Liver (tissue), 9 donors: ENCODE measurements around the gene SGMS1. TPM values are rescaled to one million over a fixed set of nuclear protein-coding genes. Genes with fewer than 3 reads are reported as not detected.

Experiments used
- DNase-seq: peaks from one replicate; pipeline ENCODE4 v3.0.0-alpha.2; 2017; ENCODE audit warnings: low spot score
- H3K27ac ChIP-seq, 2 donors: one replicate each; pipeline ENCODE4 v1.7.0; 2013; ENCODE audit warnings: inconsistent platforms in 2 of 2, low read length in 2 of 2, control low read depth in 1 of 2, low read depth in 1 of 2, mild to moderate bottlenecking in 1 of 2
- H3K27me3 ChIP-seq, 4 donors: one replicate each; pipeline versions ENCODE4 v1.6.1 to v1.7.0; 2013; ENCODE audit warnings: low read length in 3 of 4, inconsistent platforms in 1 of 4, mild to moderate bottlenecking in 1 of 4, moderate library complexity in 1 of 4; ENCODE audit not compliant: control insufficient read depth in 4 of 4, insufficient read depth in 4 of 4
- H3K36me3 ChIP-seq, 4 donors: one replicate each; pipeline versions ENCODE4 v1.6.1 to v1.7.0; 2013; ENCODE audit warnings: low read length in 3 of 4, mild to moderate bottlenecking in 3 of 4, low read depth in 1 of 4, moderate library complexity in 1 of 4; ENCODE audit not compliant: control insufficient read depth in 4 of 4, insufficient read depth in 3 of 4
- H3K4me1 ChIP-seq, 4 donors: one replicate each; pipeline versions ENCODE4 v1.6.1 to v1.7.0; 2013; ENCODE audit warnings: low read length in 3 of 4, mild to moderate bottlenecking in 3 of 4, moderate library complexity in 1 of 4; ENCODE audit not compliant: control insufficient read depth in 4 of 4, insufficient read depth in 4 of 4
- H3K4me3 ChIP-seq, 3 donors: one replicate each; pipeline versions ENCODE4 v1.6.1 to v1.7.0; 2013; ENCODE audit warnings: low read length in 3 of 3, control low read depth in 1 of 3, low read depth in 1 of 3, mild to moderate bottlenecking in 1 of 3
- H3K9ac ChIP-seq, 2 donors: one replicate each; pipeline ENCODE4 v1.7.0; 2013; ENCODE audit warnings: low read length in 2 of 2, mild to moderate bottlenecking in 2 of 2, moderate library complexity in 2 of 2, control low read depth in 1 of 2, low read depth in 1 of 2
- H3K9me3 ChIP-seq, 4 donors: one replicate each; pipeline versions ENCODE4 v1.6.1 to v1.7.0; 2013; ENCODE audit warnings: low read length in 3 of 4; ENCODE audit not compliant: control insufficient read depth in 4 of 4
- ATF3 ChIP-seq: IDR thresholded peaks from 2 replicates; pipeline ENCODE4 v1.6.1; 2016; ENCODE audit warnings: antibody characterized with exemption
- EGR1 ChIP-seq, 2 donors: IDR thresholded peaks; 2 replicates each; pipeline ENCODE4 v1.6.1; 2016 to 2018; ENCODE audit warnings: antibody characterized with exemption in 2 of 2, low read depth in 2 of 2
- FOXA1 ChIP-seq: IDR thresholded peaks from 2 replicates; pipeline ENCODE4 v1.6.1; 2016; ENCODE audit warnings: antibody characterized with exemption
- FOXA2 ChIP-seq: IDR thresholded peaks from 2 replicates; pipeline ENCODE4 v1.6.1; 2016; ENCODE audit warnings: antibody characterized with exemption
- GABPA ChIP-seq, 2 donors: IDR thresholded peaks in 1 of 2; conservative IDR thresholded peaks in 1 of 2; 2 replicates each; pipeline ENCODE4 v1.6.1; 2016; ENCODE audit warnings: antibody characterized with exemption in 2 of 2, mild to moderate bottlenecking in 1 of 2, moderate library complexity in 1 of 2
- HNF4A ChIP-seq, 2 donors: conservative IDR thresholded peaks; 2 replicates each; pipeline ENCODE4 v1.6.1; 2016; ENCODE audit warnings: antibody characterized with exemption in 2 of 2, mild to moderate bottlenecking in 2 of 2
- HNF4G ChIP-seq: IDR thresholded peaks from 2 replicates; pipeline ENCODE4 v1.6.1; 2016; ENCODE audit warnings: antibody characterized with exemption
- JUND ChIP-seq, 2 donors: IDR thresholded peaks; 2 replicates each; pipeline ENCODE4 v1.6.1; 2016; ENCODE audit warnings: antibody characterized with exemption in 2 of 2
- NR2F2 ChIP-seq: IDR thresholded peaks from 2 replicates; pipeline ENCODE4 v1.6.1; 2016; ENCODE audit warnings: antibody characterized with exemption
- RAD21 ChIP-seq, 2 donors: IDR thresholded peaks; 2 replicates each; pipeline ENCODE4 v1.6.1; 2016; ENCODE audit warnings: antibody characterized with exemption in 2 of 2, mild to moderate bottlenecking in 2 of 2
- RXRA ChIP-seq, 2 donors: IDR thresholded peaks; 2 replicates each; pipeline ENCODE4 v1.6.1; 2017 to 2018; ENCODE audit warnings: antibody characterized with exemption in 2 of 2, mild to moderate bottlenecking in 1 of 2
- SP1 ChIP-seq: IDR thresholded peaks from 2 replicates; pipeline ENCODE4 v1.6.1; 2018; ENCODE audit warnings: antibody characterized with exemption, mild to moderate bottlenecking
- TAF1 ChIP-seq: conservative IDR thresholded peaks from 2 replicates; pipeline ENCODE4 v1.6.1; 2016; ENCODE audit warnings: antibody characterized with exemption, mild to moderate bottlenecking
- YY1 ChIP-seq: IDR thresholded peaks from 2 replicates; pipeline ENCODE4 v1.6.1; 2016; ENCODE audit warnings: antibody characterized with exemption, mild to moderate bottlenecking
- WGBS: extraction: QIAGEN DNeasy Blood & Tissue Kit; methylation state at CpG from one replicate; pipeline ENCODE4 v1.1.7; 2013; 5-methylcytosine and 5-hydroxymethylcytosine counted together
- polyA plus RNA-seq, 2 donors: library from polyadenylated mRNA; stranded (reverse) in 1 of 2; unstranded in 1 of 2; fragments of 200-250 nt in 1 of 2; fragments of >200 nt in 1 of 2; fragmentation: Nextera tagmentation in 1 of 2; extraction: Ambion mirVana in 1 of 2; gene quantifications; one replicate each; pipeline versions ENCODE4 v1.2.1 to v1.2.3, GENCODE V29; 2013 to 2015
- total RNA-seq, 2 donors: library from RNA; depleted of rRNA; stranded (reverse); fragments of >200 nt; gene quantifications; one replicate each; pipeline ENCODE4 v1.2.3, GENCODE V29; 2014
- TF ChIP-seq, protein P1 (sequence below): fragments of 150-350 bp; IDR thresholded peaks from 2 replicates; pipeline ENCODE4 v1.5.1; 2017; ENCODE audit warnings: improper control_type of control experiment, low read depth, low read length; ENCODE audit not compliant: missing input control
- TF ChIP-seq, protein P2 (sequence below): IDR thresholded peaks from 2 replicates; pipeline ENCODE4 v1.6.1; 2016; ENCODE audit warnings: antibody characterized with exemption
- TF ChIP-seq, protein P3 (sequence below): IDR thresholded peaks from 2 replicates; pipeline ENCODE4 v1.6.1; 2016; ENCODE audit warnings: antibody characterized with exemption
- TF ChIP-seq, protein P4 (sequence below): IDR thresholded peaks from 2 replicates; pipeline ENCODE4 v1.6.1; 2016; ENCODE audit warnings: antibody characterized with exemption, mild to moderate bottlenecking
- donor health status: healthy.
- donor health status: healthy.
- donor health status: healthy.
- donor health status: healthy.
- donor health status: healthy.

SGMS1 gene
- total and polyA plus RNA-seq, 4 donors = 6.8 to 98.2 (median 21.1) TPM

DNA sequence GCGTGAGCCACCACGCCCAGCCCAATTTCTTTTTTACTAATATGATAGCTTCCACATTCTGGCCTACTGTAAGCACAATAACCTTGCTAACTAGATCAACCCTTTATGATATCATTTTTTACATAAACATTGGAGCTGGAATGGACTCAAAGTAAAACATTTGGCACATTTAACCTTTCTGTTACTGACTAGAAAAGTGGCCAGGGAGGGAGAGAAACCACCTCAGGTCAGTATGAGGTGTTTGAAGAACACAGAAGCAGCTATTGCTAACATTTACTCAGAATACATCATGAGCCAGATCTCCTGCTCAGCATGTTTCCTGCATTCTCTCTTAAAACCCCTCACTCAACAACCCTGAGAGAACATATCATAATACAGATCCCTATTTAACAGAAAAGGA lies 27.3 kb downstream of the SGMS1 start:
- H3K36me3 ChIP-seq = no peaks in the 10 kb centered on the region
- peaks cover 0 to 25% (median 3%) of the 10 kb centered on the region in 4 donors for H3K4me1 ChIP-seq
- no peak overlapping the region for H3K27ac ChIP-seq
- no peaks in the 10 kb centered on the region for H3K9me3 ChIP-seq
- no peak for TF ChIP-seq FOXA2
- TF ChIP-seq RXRA (IDR thresholded peaks at IDR 0.05) = no peak
- TF ChIP-seq GABPA (IDR thresholded peaks at IDR 0.05 in 1 of 2, conservative IDR thresholded peaks at IDR 0.05 in 1 of 2) = no peak
- TF ChIP-seq, protein P1, sequence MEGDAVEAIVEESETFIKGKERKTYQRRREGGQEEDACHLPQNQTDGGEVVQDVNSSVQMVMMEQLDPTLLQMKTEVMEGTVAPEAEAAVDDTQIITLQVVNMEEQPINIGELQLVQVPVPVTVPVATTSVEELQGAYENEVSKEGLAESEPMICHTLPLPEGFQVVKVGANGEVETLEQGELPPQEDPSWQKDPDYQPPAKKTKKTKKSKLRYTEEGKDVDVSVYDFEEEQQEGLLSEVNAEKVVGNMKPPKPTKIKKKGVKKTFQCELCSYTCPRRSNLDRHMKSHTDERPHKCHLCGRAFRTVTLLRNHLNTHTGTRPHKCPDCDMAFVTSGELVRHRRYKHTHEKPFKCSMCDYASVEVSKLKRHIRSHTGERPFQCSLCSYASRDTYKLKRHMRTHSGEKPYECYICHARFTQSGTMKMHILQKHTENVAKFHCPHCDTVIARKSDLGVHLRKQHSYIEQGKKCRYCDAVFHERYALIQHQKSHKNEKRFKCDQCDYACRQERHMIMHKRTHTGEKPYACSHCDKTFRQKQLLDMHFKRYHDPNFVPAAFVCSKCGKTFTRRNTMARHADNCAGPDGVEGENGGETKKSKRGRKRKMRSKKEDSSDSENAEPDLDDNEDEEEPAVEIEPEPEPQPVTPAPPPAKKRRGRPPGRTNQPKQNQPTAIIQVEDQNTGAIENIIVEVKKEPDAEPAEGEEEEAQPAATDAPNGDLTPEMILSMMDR = no peak
- TF ChIP-seq HNF4G = no peak
- no peak for TF ChIP-seq RAD21 (IDR thresholded peaks at IDR 0.05)
- no peak for TF ChIP-seq FOXA1
- TF ChIP-seq NR2F2 = no peak
- no peak for TF ChIP-seq EGR1 (IDR thresholded peaks at IDR 0.05; ENCODE audit: low read depth in 2 of 2)
- no peak overlapping the region for H3K9ac ChIP-seq
- H3K27me3 ChIP-seq = no peaks in the 10 kb centered on the region
- DNase-seq = no peak
- H3K4me3 ChIP-seq = no peak overlapping the region
- WGBS = 93% methylated on average over 2 of the region's 2 CpGs

GRCh38 chr10:50595785-50596184 lies 28.0 kb downstream of the SGMS1 start:
- Histone ChIP-seq H3K9me3 (no peaks in the 10 kb centered on the region), H3K36me3 (no peaks in the 10 kb centered on the region), H3K4me3 (no peak overlapping the region), H3K27me3 (no peaks in the 10 kb centered on the region), H3K4me1 (peaks cover 0 to 21% (median 3%) of the 10 kb centered on the region in 4 donors), H3K27ac (no peak overlapping the region), H3K9ac (no peak overlapping the region)
- DNase-seq = no peak
- TF ChIP-seq SP1 = no peak
- TF ChIP-seq EGR1 (IDR thresholded peaks at IDR 0.05; ENCODE audit: low read depth in 2 of 2) = no peak
- TF ChIP-seq FOXA1 = no peak
- TF ChIP-seq, protein P2, sequence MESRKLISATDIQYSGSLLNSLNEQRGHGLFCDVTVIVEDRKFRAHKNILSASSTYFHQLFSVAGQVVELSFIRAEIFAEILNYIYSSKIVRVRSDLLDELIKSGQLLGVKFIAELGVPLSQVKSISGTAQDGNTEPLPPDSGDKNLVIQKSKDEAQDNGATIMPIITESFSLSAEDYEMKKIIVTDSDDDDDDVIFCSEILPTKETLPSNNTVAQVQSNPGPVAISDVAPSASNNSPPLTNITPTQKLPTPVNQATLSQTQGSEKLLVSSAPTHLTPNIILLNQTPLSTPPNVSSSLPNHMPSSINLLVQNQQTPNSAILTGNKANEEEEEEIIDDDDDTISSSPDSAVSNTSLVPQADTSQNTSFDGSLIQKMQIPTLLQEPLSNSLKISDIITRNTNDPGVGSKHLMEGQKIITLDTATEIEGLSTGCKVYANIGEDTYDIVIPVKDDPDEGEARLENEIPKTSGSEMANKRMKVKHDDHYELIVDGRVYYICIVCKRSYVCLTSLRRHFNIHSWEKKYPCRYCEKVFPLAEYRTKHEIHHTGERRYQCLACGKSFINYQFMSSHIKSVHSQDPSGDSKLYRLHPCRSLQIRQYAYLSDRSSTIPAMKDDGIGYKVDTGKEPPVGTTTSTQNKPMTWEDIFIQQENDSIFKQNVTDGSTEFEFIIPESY = no peak
- TF ChIP-seq, protein P3, sequence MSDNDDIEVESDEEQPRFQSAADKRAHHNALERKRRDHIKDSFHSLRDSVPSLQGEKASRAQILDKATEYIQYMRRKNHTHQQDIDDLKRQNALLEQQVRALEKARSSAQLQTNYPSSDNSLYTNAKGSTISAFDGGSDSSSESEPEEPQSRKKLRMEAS = no peak
- TF ChIP-seq FOXA2 = no peak
- TF ChIP-seq, protein P4, sequence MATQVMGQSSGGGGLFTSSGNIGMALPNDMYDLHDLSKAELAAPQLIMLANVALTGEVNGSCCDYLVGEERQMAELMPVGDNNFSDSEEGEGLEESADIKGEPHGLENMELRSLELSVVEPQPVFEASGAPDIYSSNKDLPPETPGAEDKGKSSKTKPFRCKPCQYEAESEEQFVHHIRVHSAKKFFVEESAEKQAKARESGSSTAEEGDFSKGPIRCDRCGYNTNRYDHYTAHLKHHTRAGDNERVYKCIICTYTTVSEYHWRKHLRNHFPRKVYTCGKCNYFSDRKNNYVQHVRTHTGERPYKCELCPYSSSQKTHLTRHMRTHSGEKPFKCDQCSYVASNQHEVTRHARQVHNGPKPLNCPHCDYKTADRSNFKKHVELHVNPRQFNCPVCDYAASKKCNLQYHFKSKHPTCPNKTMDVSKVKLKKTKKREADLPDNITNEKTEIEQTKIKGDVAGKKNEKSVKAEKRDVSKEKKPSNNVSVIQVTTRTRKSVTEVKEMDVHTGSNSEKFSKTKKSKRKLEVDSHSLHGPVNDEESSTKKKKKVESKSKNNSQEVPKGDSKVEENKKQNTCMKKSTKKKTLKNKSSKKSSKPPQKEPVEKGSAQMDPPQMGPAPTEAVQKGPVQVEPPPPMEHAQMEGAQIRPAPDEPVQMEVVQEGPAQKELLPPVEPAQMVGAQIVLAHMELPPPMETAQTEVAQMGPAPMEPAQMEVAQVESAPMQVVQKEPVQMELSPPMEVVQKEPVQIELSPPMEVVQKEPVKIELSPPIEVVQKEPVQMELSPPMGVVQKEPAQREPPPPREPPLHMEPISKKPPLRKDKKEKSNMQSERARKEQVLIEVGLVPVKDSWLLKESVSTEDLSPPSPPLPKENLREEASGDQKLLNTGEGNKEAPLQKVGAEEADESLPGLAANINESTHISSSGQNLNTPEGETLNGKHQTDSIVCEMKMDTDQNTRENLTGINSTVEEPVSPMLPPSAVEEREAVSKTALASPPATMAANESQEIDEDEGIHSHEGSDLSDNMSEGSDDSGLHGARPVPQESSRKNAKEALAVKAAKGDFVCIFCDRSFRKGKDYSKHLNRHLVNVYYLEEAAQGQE = no peak
- no peak for TF ChIP-seq JUND (IDR thresholded peaks at IDR 0.05)
- TF ChIP-seq TAF1 = no peak
- TF ChIP-seq NR2F2 = no peak
- TF ChIP-seq, protein P1 = no peak
- TF ChIP-seq RAD21 (IDR thresholded peaks at IDR 0.05) = no peak
- no peak for TF ChIP-seq YY1
- TF ChIP-seq HNF4G = no peak
- no peak for TF ChIP-seq HNF4A (conservative IDR thresholded peaks at IDR 0.05)
- no peak for TF ChIP-seq RXRA (IDR thresholded peaks at IDR 0.05)
- no peak for TF ChIP-seq GABPA (IDR thresholded peaks at IDR 0.05 in 1 of 2, conservative IDR thresholded peaks at IDR 0.05 in 1 of 2)
- TF ChIP-seq ATF3 = no peak
- WGBS = 97% methylated on average over 3 of the region's 3 CpGs
